Vagina (tissue), 2 donors: Measurements from ENCODE around the gene SHISA9.

Experiments
- CTCF ChIP-seq, 3 experiments: fragments of 450-650 bp in 2 of 3; fragments of 200-600 bp in 1 of 3; sonication (generic) in 1 of 3; IDR thresholded peaks; one replicate each; pipeline ENCODE4 v1.5.1; 2017 to 2019; ENCODE audit warnings: antibody characterized with exemption in 3 of 3, mild to moderate bottlenecking in 2 of 3, moderate library complexity in 2 of 3
- POLR2A ChIP-seq, 2 donors: fragments of 450-650 bp; IDR thresholded peaks; one replicate each; pipeline ENCODE4 v1.6.1; 2017; ENCODE audit warnings: antibody characterized with exemption in 2 of 2, mild to moderate bottlenecking in 2 of 2, moderate library complexity in 2 of 2

- TF ChIP-seq CTCF (IDR thresholded peaks at IDR 0.05): no peak
- TF ChIP-seq POLR2A (IDR thresholded peaks at IDR 0.05): no peak
These were observed 200.4 kb downstream of the SHISA9 start for GRCh38 chr16:13101828-13102227.
